ENCODE data around the gene SLC17A9.

Gene SLC17A9

GRCh38 chr20:63017076-63017825 is 64.7 kb downstream of the SLC17A9 start:
- DNase-seq (ENCODE audit: low read depth in 3 of 3) = no peak

GRCh38 chr20:63017826-63018411 is 65.4 kb downstream of the SLC17A9 start:
- DNase-seq (ENCODE audit: low read depth in 3 of 3) = no peak
